Esophagus muscularis mucosa (tissue), 4 donors: ENCODE results near the gene ULBP2. TPM values are rescaled to one million over a fixed set of nuclear protein-coding genes. Genes with fewer than 3 reads are reported as not detected.

Source experiments
- DNase-seq: peaks from one replicate; pipeline ENCODE4 v3.0.0-alpha.2; 2017; ENCODE audit errors: extremely low spot score
- H3K27ac ChIP-seq, 4 donors: fragments of 200-600 bp; sonication (generic); replicated peaks in 1 of 4; 1 replicate in 3 of 4; 2 replicates in 1 of 4; pipeline ENCODE4 v1.5.1; 2016 to 2019; ENCODE audit warnings: mild to moderate bottlenecking in 1 of 4
- H3K27me3 ChIP-seq, 4 donors: fragments of 200-600 bp; sonication (generic); one replicate each; pipeline versions ENCODE4 v1.5.1 to v1.6.0; 2016 to 2019
- H3K36me3 ChIP-seq, 4 donors: fragments of 200-600 bp; sonication (generic); one replicate each; pipeline ENCODE4 v1.5.1; 2016 to 2019
- H3K4me1 ChIP-seq, 4 donors: fragments of 200-600 bp; sonication (generic); one replicate each; pipeline ENCODE4 v1.5.1; 2016 to 2019
- H3K4me3 ChIP-seq, 4 donors: fragments of 200-600 bp; sonication (generic); 1 replicate in 2 of 4; 2 replicates in 2 of 4; pipeline ENCODE4 v1.5.1; 2016 to 2019; ENCODE audit warnings: mild to moderate bottlenecking in 4 of 4, moderate library complexity in 1 of 4
- H3K9me3 ChIP-seq, 4 donors: fragments of 200-600 bp; sonication (generic); 1 replicate in 3 of 4; 2 replicates in 1 of 4; pipeline ENCODE4 v1.5.1; 2016 to 2019
- CTCF ChIP-seq, 3 experiments: fragments of 200-600 bp in 2 of 3; fragments of 450-650 bp in 1 of 3; sonication (generic) in 2 of 3; IDR thresholded peaks; one replicate each; pipeline ENCODE4 v1.5.1; 2017 to 2019; ENCODE audit warnings: antibody characterized with exemption in 3 of 3, mild to moderate bottlenecking in 2 of 3, moderate library complexity in 1 of 3
- EP300 ChIP-seq: sonication (generic); formaldehyde crosslinking; IDR thresholded peaks from one replicate; pipeline ENCODE4 v1.6.1; 2017; ENCODE audit warnings: antibody characterized with exemption
- POLR2A ChIP-seq: fragments of 450-650 bp; IDR thresholded peaks from one replicate; pipeline ENCODE4 v1.6.1; 2017; ENCODE audit warnings: antibody characterized with exemption, moderate library complexity, mild to moderate bottlenecking, low read depth
- POLR2AphosphoS5 ChIP-seq, 2 donors: sonication (generic); formaldehyde crosslinking; IDR thresholded peaks; one replicate each; pipeline ENCODE4 v1.6.1; 2017; ENCODE audit warnings: antibody characterized with exemption in 2 of 2
- WGBS: methylation state at CpG from one replicate; pipeline ENCODE4 v1.1.5; 2018; 5-methylcytosine and 5-hydroxymethylcytosine counted together
- intact Hi-C: fragments of 100-400 bp; cut with DNase I; formaldehyde crosslinking; loops from one replicate; pipeline ENCODE4 v1.15.1; 2023
- total RNA-seq, 4 donors: library from RNA; depleted of rRNA; stranded (reverse); fragments of >200 nt; gene quantifications; one replicate each; pipeline versions ENCODE4 v1.1.0 to v1.2.1, GENCODE V29; 2016

ULBP2 gene
- total RNA-seq, 4 donors from 2014 or later = 0.39 TPM; not detected in 3

- WGBS = 68% methylated on average over 5 of the region's 5 CpGs
- no peak for DNase-seq
- intact Hi-C loops = no loop called here
- Histone ChIP-seq H3K4me1 (peaks cover 1 to 5% (median 1%) of the 10 kb centered on the region in 4 donors), H3K36me3 (no peaks in the 10 kb centered on the region), H3K4me3 (no peak overlapping the region), H3K27me3 (peaks cover 0 to 92% (median 48%) of the 10 kb centered on the region in 4 donors), H3K9me3 (peaks cover 0 to 25% (median 20%) of the 10 kb centered on the region in 4 donors), H3K27ac (no peak overlapping the region)
- TF ChIP-seq POLR2A = no peak
- no peak for TF ChIP-seq CTCF (IDR thresholded peaks at IDR 0.05)
- no peak for TF ChIP-seq POLR2AphosphoS5 (IDR thresholded peaks at IDR 0.05)
- no peak for TF ChIP-seq EP300
Observed at GRCh38 chr6:149984773-149985172, 43.0 kb downstream of the ULBP2 start.

GRCh38 chr6:149985481-149985937 is 43.7 kb downstream of the ULBP2 start:
- TF ChIP-seq POLR2AphosphoS5 (IDR thresholded peaks at IDR 0.05) (no peak), POLR2A (no peak)
- Histone ChIP-seq H3K27ac (no peak overlapping the region), H3K4me3 (no peak overlapping the region), H3K4me1 (peaks cover 8 to 12% (median 9%) of the 10 kb centered on the region in 4 donors), H3K9me3 (peaks cover 0 to 25% (median 20%) of the 10 kb centered on the region in 4 donors), H3K27me3 (peaks cover 0 to 92% (median 55%) of the 10 kb centered on the region in 4 donors), H3K36me3 (no peaks in the 10 kb centered on the region)
- DNase-seq = no peak
- WGBS = 36% methylated on average over 5 of the region's 5 CpGs
- intact Hi-C loops = no loop called here

- H3K4me3 ChIP-seq = no peak overlapping the region
- no peaks in the 10 kb centered on the region for H3K36me3 ChIP-seq
- intact Hi-C loops = no loop called here
- H3K27me3 ChIP-seq = peaks cover 0 to 92% (median 70%) of the 10 kb centered on the region in 4 donors
- 63% methylated on average over 2 of the region's 2 CpGs for WGBS
- TF ChIP-seq CTCF (IDR thresholded peaks at IDR 0.05) (no peak), POLR2AphosphoS5 (IDR thresholded peaks at IDR 0.05) (no peak), EP300 (no peak), POLR2A (no peak)
- H3K27ac ChIP-seq = no peak overlapping the region
- H3K9me3 ChIP-seq = peaks cover 0 to 25% (median 20%) of the 10 kb centered on the region in 4 donors
- DNase-seq = no peak
- H3K4me1 ChIP-seq = peaks cover 18 to 22% (median 18%) of the 10 kb centered on the region in 4 donors
Observed at GRCh38 chr6:149987602-149988107, 45.8 kb downstream of the ULBP2 start.

- DNase-seq = no peak
- Histone ChIP-seq H3K36me3 (no peaks in the 10 kb centered on the region), H3K27ac (no peak overlapping the region), H3K4me3 (no peak overlapping the region), H3K4me1 (peaks cover 18 to 22% (median 18%) of the 10 kb centered on the region in 4 donors), H3K9me3 (peaks cover 0 to 25% (median 20%) of the 10 kb centered on the region in 4 donors), H3K27me3 (peaks cover 0 to 94% (median 69%) of the 10 kb centered on the region in 4 donors)
- 7% methylated on average over 17 of the region's 17 CpGs for WGBS
- intact Hi-C loops = no loop called here
- TF ChIP-seq POLR2AphosphoS5 (IDR thresholded peaks at IDR 0.05) = no peak
- TF ChIP-seq CTCF (IDR thresholded peaks at IDR 0.05) = no peak
- TF ChIP-seq POLR2A = no peak
- TF ChIP-seq EP300 = no peak
Observed at GRCh38 chr6:149988550-149989346, 46.9 kb downstream of the ULBP2 start.

- TF ChIP-seq POLR2A (no peak), POLR2AphosphoS5 (IDR thresholded peaks at IDR 0.05) (no peak), EP300 (no peak), CTCF (IDR thresholded peaks at IDR 0.05) (no peak)
- peaks cover 18 to 22% (median 18%) of the 10 kb centered on the region in 4 donors for H3K4me1 ChIP-seq
- peaks cover 0 to 25% (median 20%) of the 10 kb centered on the region in 4 donors for H3K9me3 ChIP-seq
- no peaks in the 10 kb centered on the region for H3K36me3 ChIP-seq
- DNase-seq = no peak
- H3K4me3 ChIP-seq = peak overlapping the region; percentile 25 to 49 (median 32)
- intact Hi-C loops = no loop called here
- no peak overlapping the region for H3K27ac ChIP-seq
- 1% methylated on average over 11 of the region's 32 CpGs for WGBS
- peaks cover 0 to 100% (median 67%) of the 10 kb centered on the region in 4 donors for H3K27me3 ChIP-seq
Observed at GRCh38 chr6:149990212-149990660, 48.4 kb downstream of the ULBP2 start.
